Choroid plexus epithelial cell (primary cell): ENCODE measurements around the gene NLGN2.

ENCODE experiments used
- DNase-seq: peaks from one replicate; pipeline ENCODE4 v3.0.0-alpha.2; 2010; ENCODE audit warnings: low read depth
- H3K4me3 ChIP-seq: 2 replicates; pipeline ENCODE4 v1.5.1; 2011; ENCODE audit warnings: low read depth, mild to moderate bottlenecking, control low read depth, low read length, moderate library complexity
- TF ChIP-seq, protein P1 (sequence below): conservative IDR thresholded peaks from 2 replicates; pipeline ENCODE4 v1.5.1; 2011; ENCODE audit warnings: low read depth, mild to moderate bottlenecking, control low read depth, inconsistent platforms, low read length, moderate library complexity

The NLGN2 gene

GRCh38 chr17:7383742-7384488, 23.7 kb upstream of the NLGN2 start:
- no peak for DNase-seq
- peak overlapping the region; percentile 44 for H3K4me3 ChIP-seq
- TF ChIP-seq, protein P1, sequence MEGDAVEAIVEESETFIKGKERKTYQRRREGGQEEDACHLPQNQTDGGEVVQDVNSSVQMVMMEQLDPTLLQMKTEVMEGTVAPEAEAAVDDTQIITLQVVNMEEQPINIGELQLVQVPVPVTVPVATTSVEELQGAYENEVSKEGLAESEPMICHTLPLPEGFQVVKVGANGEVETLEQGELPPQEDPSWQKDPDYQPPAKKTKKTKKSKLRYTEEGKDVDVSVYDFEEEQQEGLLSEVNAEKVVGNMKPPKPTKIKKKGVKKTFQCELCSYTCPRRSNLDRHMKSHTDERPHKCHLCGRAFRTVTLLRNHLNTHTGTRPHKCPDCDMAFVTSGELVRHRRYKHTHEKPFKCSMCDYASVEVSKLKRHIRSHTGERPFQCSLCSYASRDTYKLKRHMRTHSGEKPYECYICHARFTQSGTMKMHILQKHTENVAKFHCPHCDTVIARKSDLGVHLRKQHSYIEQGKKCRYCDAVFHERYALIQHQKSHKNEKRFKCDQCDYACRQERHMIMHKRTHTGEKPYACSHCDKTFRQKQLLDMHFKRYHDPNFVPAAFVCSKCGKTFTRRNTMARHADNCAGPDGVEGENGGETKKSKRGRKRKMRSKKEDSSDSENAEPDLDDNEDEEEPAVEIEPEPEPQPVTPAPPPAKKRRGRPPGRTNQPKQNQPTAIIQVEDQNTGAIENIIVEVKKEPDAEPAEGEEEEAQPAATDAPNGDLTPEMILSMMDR, result no peak

GRCh38 chr17:7384489-7385081, 23.1 kb upstream of the NLGN2 start:
- H3K4me3 ChIP-seq, result peak overlapping the region; percentile 44
- TF ChIP-seq, protein P1, result no peak

GRCh38 chr17:7388856-7389255, 18.8 kb upstream of the NLGN2 start:
- H3K4me3 ChIP-seq, result no peak overlapping the region
- DNase-seq, result no peak
- TF ChIP-seq, protein P1, result no peak

More at GRCh38 chr17:7384489-7385081, 23.1 kb upstream of the NLGN2 start:
- DNase-seq, result no peak

DNA sequence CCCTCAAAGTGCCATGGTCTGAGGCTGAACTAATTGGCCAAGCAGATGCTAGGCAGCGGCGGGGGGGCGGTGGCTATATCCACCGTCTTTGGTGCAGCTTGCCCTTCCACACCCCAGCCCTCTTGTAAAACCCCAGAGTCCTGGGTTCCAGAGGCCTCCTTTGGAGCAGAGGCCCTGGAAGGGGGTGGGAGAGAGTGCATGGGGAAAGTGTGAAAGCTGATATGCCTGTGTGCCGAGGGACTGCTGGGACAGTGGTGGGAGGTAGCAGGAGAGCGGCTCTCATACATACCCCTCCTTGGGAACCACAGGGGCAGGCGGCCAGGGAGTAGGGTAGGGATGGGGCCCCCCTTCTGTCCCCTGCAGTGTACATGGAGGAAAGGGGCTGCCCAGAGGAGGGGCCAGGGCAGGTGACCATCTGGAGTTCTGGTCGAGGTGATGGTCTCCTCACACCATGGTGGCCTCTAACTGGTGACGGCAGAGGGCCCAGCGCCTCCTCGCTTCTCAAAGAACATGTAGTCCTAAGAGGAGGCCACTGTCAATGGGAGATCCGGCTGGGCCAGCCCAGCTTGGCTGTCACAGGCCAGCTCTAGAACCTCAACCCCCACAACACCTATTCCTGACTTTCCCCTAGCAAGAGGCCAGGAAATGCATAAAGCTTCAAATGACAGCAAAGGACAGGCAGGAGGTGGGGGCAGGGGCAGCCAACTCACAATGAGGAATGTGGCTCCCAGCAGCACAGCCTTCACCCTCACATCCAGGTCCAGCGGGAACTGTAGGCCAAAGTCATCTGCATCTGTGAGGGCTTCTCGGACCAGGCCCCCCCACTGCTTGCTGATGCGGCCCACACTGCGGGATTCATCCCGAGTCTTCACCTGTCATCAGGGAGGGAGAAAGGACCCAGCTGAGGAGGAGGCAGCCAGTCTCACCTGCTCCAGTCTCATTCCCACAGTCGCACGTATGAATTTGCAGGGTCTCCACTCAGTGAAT, 17.4 kb upstream of the NLGN2 start:
- no peak overlapping the region for H3K4me3 ChIP-seq
- DNase-seq, result no peak
- TF ChIP-seq, protein P1, result no peak

DNA sequence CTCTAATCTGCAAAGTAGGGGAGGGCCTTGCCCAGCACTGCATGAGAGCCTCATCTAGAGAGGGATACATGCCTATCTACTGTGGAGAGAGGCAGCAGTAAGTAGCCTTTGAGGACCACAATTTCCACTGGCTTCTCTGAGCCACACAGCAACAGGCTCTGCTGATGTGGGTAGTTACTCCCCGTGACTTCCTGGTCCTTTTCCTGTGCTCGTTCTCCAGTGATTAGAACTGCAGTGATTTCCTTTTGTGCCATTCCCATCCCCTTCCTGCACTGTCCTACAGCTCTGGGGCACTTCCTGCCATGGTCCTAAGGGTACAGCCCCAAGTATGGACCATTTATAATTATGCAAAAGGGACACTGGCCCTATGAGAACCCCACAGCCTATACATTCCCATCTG, 16.3 kb upstream of the NLGN2 start:
- no peak for DNase-seq
- TF ChIP-seq, protein P1, result no peak
- no peak overlapping the region for H3K4me3 ChIP-seq

DNA sequence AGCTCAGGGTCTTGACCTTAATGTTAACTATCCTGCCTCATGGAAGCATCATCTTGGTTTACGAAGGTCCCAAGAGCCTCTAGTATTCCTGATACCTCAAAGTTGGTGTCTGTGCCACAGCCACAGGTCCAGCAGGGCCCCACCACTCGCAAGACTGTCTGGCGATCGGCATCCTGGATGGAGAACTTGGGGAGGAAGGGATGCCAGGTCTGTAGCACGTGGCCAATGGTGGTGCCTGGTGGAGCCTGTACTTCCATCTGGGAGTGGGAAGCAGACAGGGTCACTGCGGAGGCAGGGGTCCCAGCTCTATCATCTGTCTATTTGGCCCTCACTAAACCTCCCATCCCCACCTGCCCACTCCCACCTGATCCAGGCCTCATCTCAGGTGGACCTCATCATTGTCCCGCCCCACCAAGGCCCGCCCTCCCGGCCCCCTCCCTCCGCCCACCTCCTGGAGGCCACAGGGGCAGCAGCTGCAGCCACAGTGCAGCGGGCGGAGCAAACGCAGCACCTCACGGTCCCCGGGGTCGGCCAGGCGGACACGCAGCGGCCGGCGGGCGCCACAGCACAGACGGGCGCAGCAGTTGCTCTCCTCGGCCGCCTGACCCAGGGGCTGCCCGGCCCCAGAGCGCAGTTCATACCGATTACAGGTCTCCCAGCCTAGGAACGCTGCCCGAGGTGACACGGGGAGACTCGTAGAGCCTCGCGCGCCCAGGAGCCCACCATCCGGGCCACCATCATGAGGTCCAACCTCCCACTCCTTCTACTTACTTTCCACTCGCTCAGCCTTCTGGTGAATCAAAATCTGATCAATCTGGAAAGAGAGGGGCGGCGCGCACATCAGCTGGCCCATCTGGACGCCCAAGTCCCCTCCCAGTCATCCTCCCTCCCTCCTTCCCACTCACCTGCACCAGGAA, 14.7 kb upstream of the NLGN2 start:
- H3K4me3 ChIP-seq, result peak overlapping the region; percentile 85
- TF ChIP-seq, protein P1, result no peak

More for the DNA sequence above, 14.7 kb upstream of the NLGN2 start:
- no peak for DNase-seq
